Measurements from ENCODE around the gene GVQW3. TPM values are rescaled to one million over a fixed set of nuclear protein-coding genes. Genes with fewer than 3 reads are reported as not detected.

Gene GVQW3
- total RNA-seq, 2 donors from 2014 or later = 0.68 to 3.2 TPM

DNA sequence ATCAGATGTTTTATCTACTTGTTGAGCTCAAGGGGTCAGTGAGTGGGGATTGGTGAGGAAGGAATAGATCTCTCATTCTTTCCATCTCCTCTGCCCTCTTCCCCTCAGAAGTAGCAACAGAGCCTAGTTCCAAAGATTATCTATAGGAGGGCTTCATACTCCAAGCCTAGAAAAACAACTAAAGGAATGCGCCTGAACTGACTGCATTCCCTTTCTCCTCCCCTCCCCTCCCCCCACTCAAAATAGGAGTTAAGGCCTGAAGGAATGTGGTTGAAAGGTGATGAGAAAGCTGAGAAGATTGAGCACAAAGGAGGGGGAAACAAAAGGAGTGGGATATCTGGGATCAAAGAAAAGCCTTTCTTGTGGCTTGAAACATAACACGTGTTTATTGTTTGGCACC is 74.2 kb downstream of the GVQW3 start:
- ATAC-seq (ENCODE audit: insufficient number of reproducible peaks, low FRiP score, low read depth) = no peak
- H3K4me1 ChIP-seq (ENCODE audit: control insufficient read depth in 1 of 2, low read depth in 2 of 2) = peaks cover 0 to 3% of the 10 kb centered on the region in 2 donors
- no peak overlapping the region for H3K4me3 ChIP-seq
- TF ChIP-seq, protein P1, sequence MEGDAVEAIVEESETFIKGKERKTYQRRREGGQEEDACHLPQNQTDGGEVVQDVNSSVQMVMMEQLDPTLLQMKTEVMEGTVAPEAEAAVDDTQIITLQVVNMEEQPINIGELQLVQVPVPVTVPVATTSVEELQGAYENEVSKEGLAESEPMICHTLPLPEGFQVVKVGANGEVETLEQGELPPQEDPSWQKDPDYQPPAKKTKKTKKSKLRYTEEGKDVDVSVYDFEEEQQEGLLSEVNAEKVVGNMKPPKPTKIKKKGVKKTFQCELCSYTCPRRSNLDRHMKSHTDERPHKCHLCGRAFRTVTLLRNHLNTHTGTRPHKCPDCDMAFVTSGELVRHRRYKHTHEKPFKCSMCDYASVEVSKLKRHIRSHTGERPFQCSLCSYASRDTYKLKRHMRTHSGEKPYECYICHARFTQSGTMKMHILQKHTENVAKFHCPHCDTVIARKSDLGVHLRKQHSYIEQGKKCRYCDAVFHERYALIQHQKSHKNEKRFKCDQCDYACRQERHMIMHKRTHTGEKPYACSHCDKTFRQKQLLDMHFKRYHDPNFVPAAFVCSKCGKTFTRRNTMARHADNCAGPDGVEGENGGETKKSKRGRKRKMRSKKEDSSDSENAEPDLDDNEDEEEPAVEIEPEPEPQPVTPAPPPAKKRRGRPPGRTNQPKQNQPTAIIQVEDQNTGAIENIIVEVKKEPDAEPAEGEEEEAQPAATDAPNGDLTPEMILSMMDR (IDR thresholded peaks at IDR 0.05) = no peak
- no peaks in the 10 kb centered on the region for H3K9me3 ChIP-seq
- H3K27ac ChIP-seq = no peak overlapping the region
- no peak for DNase-seq (ENCODE audit: low spot score)
- peaks cover 27% of the 10 kb centered on the region for H3K36me3 ChIP-seq
- H3K27me3 ChIP-seq (replicated peaks; ENCODE audit: insufficient read depth) = no peaks in the 10 kb centered on the region

DNA sequence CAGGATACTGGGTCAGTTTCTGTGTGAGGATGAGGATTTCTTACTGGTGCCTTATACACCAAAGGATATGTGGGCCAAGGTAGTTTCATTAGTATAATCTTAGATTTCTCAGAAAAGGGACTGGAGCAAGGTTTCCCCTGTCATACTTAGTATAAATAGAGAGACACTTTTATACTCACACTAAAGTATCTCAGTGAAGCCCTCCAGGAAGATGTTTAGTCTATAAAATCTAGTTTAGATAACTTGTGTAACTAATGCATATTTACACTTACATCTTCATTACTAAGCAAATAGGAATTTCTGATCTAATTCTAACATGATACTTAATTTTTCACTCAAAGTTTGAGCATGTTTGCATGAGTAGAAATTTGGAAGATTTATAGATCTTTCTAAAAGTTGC is 74.8 kb downstream of the GVQW3 start:
- Histone ChIP-seq H3K36me3 (peaks cover 27% of the 10 kb centered on the region), H3K9me3 (no peaks in the 10 kb centered on the region), H3K4me3 (no peak overlapping the region), H3K27ac (no peak overlapping the region), H3K4me1 (ENCODE audit: control insufficient read depth in 1 of 2, low read depth in 2 of 2) (peaks cover 0 to 3% of the 10 kb centered on the region in 2 donors), H3K27me3 (replicated peaks; ENCODE audit: insufficient read depth) (no peaks in the 10 kb centered on the region)
- DNase-seq (ENCODE audit: low spot score) (no peak), ATAC-seq (ENCODE audit: insufficient number of reproducible peaks, low FRiP score, low read depth) (no peak)
- TF ChIP-seq, protein P1 (IDR thresholded peaks at IDR 0.05) = no peak

DNA sequence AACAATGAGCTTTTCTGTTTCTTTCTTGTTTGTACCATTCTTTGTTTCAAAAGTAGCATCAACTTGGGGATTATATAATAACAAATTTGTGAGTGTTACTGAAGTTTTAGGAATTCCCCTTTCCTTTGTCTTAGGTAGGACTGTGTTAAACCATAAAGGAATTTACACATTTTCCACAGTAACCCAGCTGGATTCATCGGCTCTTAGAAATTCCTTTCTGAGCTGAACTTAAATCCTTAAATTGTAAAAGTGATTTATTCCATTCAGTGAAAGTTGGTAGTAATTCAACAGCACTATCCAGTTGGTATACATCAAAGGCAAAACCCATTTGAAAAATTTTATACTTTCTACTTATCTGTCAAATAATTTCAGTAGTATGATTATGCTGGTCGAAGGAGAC is 75.4 kb downstream of the GVQW3 start:
- peaks cover 27% of the 10 kb centered on the region for H3K36me3 ChIP-seq
- DNase-seq (ENCODE audit: low spot score) = no peak
- ATAC-seq (ENCODE audit: insufficient number of reproducible peaks, low FRiP score, low read depth) = no peak
- H3K9me3 ChIP-seq = no peaks in the 10 kb centered on the region
- no peak overlapping the region for H3K4me3 ChIP-seq
- H3K4me1 ChIP-seq (ENCODE audit: control insufficient read depth in 1 of 2, low read depth in 2 of 2) = peaks cover 0 to 3% of the 10 kb centered on the region in 2 donors
- no peaks in the 10 kb centered on the region for H3K27me3 ChIP-seq (replicated peaks; ENCODE audit: insufficient read depth)
- TF ChIP-seq, protein P1 (IDR thresholded peaks at IDR 0.05) = no peak
- H3K27ac ChIP-seq = no peak overlapping the region

Other genes with a start within 250 kb of the GVQW3 start
- gene WNT11, start 174.8 kb upstream of the GVQW3 start, total RNA-seq = 10 to 100 TPM; 12.0 to 35.1 TPM
- gene THAP12, start 191 bp upstream of the GVQW3 start, total RNA-seq = 10 to 100 TPM; 38.0 to 38.3 TPM
- gene EMSY, start 63.7 kb downstream of the GVQW3 start, total RNA-seq = 10 to 100 TPM; 53.5 to 73.2 TPM